ENCODE results near the gene ATF6. TPM values are rescaled to one million over a fixed set of nuclear protein-coding genes. Genes with fewer than 3 reads are reported as not detected.

ATF6 gene
- total and polyA plus RNA-seq, 9 of the 15 experiments (the other 6 are each of a cell fraction or from before 2014, with no cell fraction given): 11.7 to 32.4 (median 20.4) TPM

GRCh38 chr1:161886589-161886988 lies 120.5 kb downstream of the ATF6 start:
- in situ Hi-C loops (cut with MboI) (no loop called here), intact Hi-C loops (cut with micrococcal nuclease) (no loop called here)
- no peak for FAIRE-seq
- no peak for ATAC-seq
- BruUV-seq (replicated peaks): no TSS peak
- peaks cover 27% of the 10 kb centered on the region; the same call in 2 of the 3 replicates for H3K36me3 ChIP-seq (ENCODE audit: control insufficient read depth, insufficient read depth, low read length)
- no peak overlapping the region for H3K9ac ChIP-seq (ENCODE audit: insufficient read depth in 1 of 2, low read depth in 2 of 2, low read length in 2 of 2)
- H2AFZ ChIP-seq (ENCODE audit: low read depth, low read length): no peak overlapping the region
- 93% methylated on average over 5 of the region's 5 CpGs for WGBS (ENCODE audit: insufficient coverage, low coverage, missing lambda C conversion rate)
- H3K4me1 ChIP-seq (replicated peaks in 1 of 2; ENCODE audit: control insufficient read depth in 2 of 2, insufficient read depth in 2 of 2, low read length in 2 of 2): no peaks in the 10 kb centered on the region; a peak in 1 of 5 replicates
- TF ChIP-seq LCOR (CRISPR knock-in tag; IDR thresholded peaks at IDR 0.05) (no peak), ZFP36 (IDR thresholded peaks at IDR 0.05; ENCODE audit: low read depth, low read length, partially characterized antibody) (peak; percentile 52), BCOR (IDR thresholded peaks at IDR 0.05) (peak; percentile 37; the same call in 1 of the 2 replicates), GTF2B (IDR thresholded peaks at IDR 0.05; ENCODE audit: extremely low read depth, insufficient read length) (no peak), RBM25 (IDR thresholded peaks at IDR 0.05; ENCODE audit: low read depth, low read length, severe bottlenecking) (peak; percentile 56)
- no peak overlapping the region for H3K4me3 ChIP-seq
- no peaks in the 10 kb centered on the region for H3K79me2 ChIP-seq (ENCODE audit: control insufficient read depth, insufficient read depth, low read length)
- ChIA-PET CTCF (ENCODE audit: low intra/inter-chr PET ratio) (no interaction called here), POLR2A (no interaction called here)
- no peak overlapping the region for H3K27ac ChIP-seq (ENCODE audit: extremely low read depth, low read depth, low read length)
- no peak for DNase-seq (ENCODE audit: extremely low read depth in 1 of 4, low spot score in 3 of 4)
- H4K20me1 ChIP-seq (replicated peaks; ENCODE audit: control insufficient read depth, insufficient read depth, low read length): no peaks in the 10 kb centered on the region
- H3K9me3 ChIP-seq (replicated peaks; ENCODE audit: control insufficient read depth, insufficient read depth, low read depth, low read length): no peaks in the 10 kb centered on the region
- H3K27me3 ChIP-seq (ENCODE audit: control insufficient read depth in 2 of 2, insufficient read depth in 2 of 2, low read length in 2 of 2): no peaks in the 10 kb centered on the region
- H3K4me2 ChIP-seq (ENCODE audit: insufficient read depth, low read length): no peak overlapping the region
- H3K9me1 ChIP-seq (ENCODE audit: control insufficient read depth, insufficient read depth, low read length): no peaks in the 10 kb centered on the region

DNA sequence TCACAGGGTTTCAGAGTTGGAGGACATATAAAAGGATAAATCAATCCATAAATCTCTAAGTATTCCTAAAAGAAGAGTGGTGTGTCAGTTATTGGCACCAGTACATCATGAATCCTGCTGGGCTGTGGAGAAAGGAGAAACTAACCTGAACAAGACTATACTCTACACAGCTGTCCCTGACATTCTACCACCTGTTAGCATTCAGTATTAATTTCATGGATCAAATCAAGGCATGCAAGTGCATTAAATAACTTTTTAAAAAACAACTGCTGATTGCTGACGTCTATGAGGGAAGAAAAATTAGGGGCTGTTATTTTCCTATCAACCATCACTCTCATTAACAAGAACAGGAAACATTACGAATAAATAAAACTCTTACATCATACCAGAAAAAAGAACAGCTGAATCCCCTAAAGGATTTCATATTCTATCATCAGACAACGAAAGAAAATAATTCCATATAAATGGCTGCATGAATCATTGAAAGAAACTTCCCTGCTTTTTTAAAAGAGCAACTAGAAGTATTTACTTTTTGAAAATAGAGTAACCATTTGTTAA lies 121.7 kb downstream of the ATF6 start:
- BruUV-seq (replicated peaks): no TSS peak
- H3K79me2 ChIP-seq (ENCODE audit: control insufficient read depth, insufficient read depth, low read length): no peaks in the 10 kb centered on the region
- TF ChIP-seq ZNF232 (CRISPR knock-in tag; IDR thresholded peaks at IDR 0.05) (no peak), BRCA1 (IDR thresholded peaks at IDR 0.05) (no peak), BRCA1 (CRISPR knock-in tag; IDR thresholded peaks at IDR 0.05) (no peak), MAFF (IDR thresholded peaks at IDR 0.05; ENCODE audit: low read length) (no peak), RB1 (IDR thresholded peaks at IDR 0.05; ENCODE audit: low read depth) (no peak), HLTF (IDR thresholded peaks at IDR 0.05) (no peak), ZFP91 (CRISPR knock-in tag; IDR thresholded peaks at IDR 0.05) (no peak)
- TF ChIP-seq, protein P1, sequence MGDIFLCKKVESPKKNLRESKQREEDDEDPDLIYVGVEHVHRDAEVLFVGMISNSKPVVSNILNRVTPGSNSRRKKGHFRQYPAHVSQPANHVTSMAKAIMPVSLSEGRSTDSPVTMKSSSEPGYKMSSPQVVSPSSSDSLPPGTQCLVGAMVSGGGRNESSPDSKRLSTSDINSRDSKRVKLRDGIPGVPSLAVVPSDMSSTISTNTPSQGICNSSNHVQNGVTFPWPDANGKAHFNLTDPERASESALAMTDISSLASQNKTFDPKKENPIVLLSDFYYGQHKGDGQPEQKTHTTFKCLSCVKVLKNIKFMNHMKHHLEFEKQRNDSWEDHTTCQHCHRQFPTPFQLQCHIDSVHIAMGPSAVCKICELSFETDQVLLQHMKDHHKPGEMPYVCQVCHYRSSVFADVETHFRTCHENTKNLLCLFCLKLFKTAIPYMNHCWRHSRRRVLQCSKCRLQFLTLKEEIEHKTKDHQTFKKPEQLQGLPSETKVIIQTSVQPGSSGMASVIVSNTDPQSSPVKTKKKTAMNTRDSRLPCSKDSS (IDR thresholded peaks at IDR 0.05; ENCODE audit: low read depth, partially characterized antibody): no peak

More for the DNA sequence above, 121.7 kb downstream of the ATF6 start:
- no peaks in the 10 kb centered on the region; a peak in 1 of 5 replicates for H3K4me1 ChIP-seq (replicated peaks in 1 of 2; ENCODE audit: control insufficient read depth in 2 of 2, insufficient read depth in 2 of 2, low read length in 2 of 2)
- H3K9me3 ChIP-seq (replicated peaks; ENCODE audit: control insufficient read depth, insufficient read depth, low read depth, low read length): no peaks in the 10 kb centered on the region
- no peak for DNase-seq (ENCODE audit: extremely low read depth in 1 of 4, low spot score in 3 of 4)
- H3K9ac ChIP-seq (ENCODE audit: insufficient read depth in 1 of 2, low read depth in 2 of 2, low read length in 2 of 2): no peak overlapping the region
- intact Hi-C loops (cut with micrococcal nuclease) (no loop called here), in situ Hi-C loops (cut with MboI) (no loop called here)
- POLR2A ChIA-PET: no interaction called here
- no peaks in the 10 kb centered on the region for H3K27me3 ChIP-seq (ENCODE audit: control insufficient read depth in 2 of 2, insufficient read depth in 2 of 2, low read length in 2 of 2)
- no peak overlapping the region for H3K4me3 ChIP-seq
- H3K9me1 ChIP-seq (ENCODE audit: control insufficient read depth, insufficient read depth, low read length): no peaks in the 10 kb centered on the region
- no peak overlapping the region for H2AFZ ChIP-seq (ENCODE audit: low read depth, low read length)
- no peaks in the 10 kb centered on the region for H4K20me1 ChIP-seq (replicated peaks; ENCODE audit: control insufficient read depth, insufficient read depth, low read length)
- no peak for ATAC-seq
- no peak for FAIRE-seq
- no peak overlapping the region for H3K27ac ChIP-seq (ENCODE audit: extremely low read depth, low read depth, low read length)
- WGBS (ENCODE audit: insufficient coverage, low coverage, missing lambda C conversion rate): 95% methylated on average over 3 of the region's 3 CpGs
- no peak overlapping the region for H3K4me2 ChIP-seq (ENCODE audit: insufficient read depth, low read length)
- H3K36me3 ChIP-seq (ENCODE audit: control insufficient read depth, insufficient read depth, low read length): peaks cover 28% of the 10 kb centered on the region; the same call in 2 of the 3 replicates
- CTCF ChIA-PET (ENCODE audit: low intra/inter-chr PET ratio): no interaction called here
